ENCODE data around the gene MAML3.

The MAML3 gene

DNA sequence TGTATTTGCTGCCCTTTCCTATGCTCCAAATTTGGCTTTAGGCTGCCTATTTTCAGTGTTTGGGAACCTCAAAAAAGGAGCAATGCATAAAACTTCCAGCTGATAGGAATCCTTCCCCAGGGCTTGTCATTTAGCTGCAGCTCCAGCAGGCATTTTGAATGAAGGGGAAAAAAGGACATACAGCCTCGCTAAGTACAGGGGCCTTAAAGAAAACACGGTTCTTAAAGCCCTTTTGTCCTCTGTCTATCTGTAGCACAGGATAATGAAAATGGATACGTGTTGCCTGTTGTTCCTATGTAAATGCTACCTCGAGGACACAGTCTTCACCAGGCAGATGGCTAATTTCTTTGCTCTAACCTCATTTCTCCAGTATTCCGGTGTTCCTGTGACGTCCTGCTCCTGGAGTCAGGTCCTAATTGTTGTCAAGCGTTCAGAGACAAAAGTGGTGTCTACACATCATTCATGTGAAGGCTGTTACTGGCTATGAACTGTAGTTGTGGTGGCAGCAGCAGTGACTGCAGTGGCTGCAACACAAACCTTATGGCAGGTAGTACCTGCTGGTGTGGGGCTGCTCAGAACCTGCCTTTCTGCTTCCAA lies 371.0 kb downstream of the MAML3 start:
- no peak for DNase-seq (ENCODE audit: low spot score)

DNA sequence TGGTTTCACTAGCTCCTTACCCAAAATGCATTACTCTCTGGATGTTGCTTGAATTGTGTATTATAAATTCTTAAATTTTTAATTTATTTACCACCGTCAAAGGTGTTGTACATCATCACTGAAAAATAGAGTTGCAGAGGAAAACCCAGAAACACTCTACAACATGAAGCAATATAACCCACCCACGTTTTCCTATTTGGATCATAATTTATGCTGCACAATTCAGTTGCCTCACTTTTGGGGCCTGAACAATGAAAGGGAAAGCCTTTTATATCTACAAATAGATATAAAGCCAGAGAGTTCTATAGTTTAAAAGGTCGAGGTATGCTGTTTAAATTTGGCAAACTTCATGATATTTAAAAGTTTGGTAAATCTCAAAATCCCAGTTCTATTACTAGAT lies 372.9 kb downstream of the MAML3 start:
- no peak for DNase-seq (ENCODE audit: low spot score)

DNA sequence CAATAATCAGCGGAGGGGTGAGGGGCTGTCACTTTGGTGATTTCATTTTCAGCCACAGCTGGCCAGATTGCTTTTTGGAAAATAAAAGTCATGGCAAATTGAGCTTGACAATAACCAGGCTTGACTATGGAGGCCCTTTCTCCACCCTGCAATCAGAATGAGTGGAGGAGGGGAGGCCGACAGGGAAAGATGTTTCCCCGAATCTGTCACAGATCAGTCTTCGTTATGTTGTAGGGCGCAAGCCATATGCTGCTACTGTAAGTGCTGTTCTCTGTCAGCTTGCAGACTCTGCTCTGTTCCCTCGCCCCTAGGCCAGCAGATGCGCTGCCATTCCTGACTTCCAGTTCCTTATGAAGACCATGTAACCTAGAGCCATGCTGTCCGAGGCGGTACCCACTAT lies 374.3 kb downstream of the MAML3 start:
- no peak for DNase-seq (ENCODE audit: low spot score)

DNA sequence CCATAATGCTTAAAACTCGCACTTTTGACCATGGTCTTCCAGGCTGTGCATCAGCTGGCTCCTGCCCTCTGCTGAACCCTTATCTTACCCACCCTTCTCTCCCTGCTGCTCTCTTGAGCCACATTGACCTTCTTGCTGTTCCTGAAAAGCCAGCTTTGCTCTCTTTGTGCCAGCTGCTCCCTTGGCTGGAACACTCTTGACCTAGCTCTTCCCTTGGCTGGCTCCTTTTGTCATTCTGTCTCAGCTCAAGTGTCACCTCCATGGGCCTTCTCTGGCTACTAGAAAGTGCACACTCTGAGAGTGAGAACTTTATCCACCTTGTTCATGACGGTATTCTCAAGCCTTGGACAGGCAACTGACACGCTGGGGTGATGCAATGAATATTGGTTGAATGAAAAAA lies 376.2 kb downstream of the MAML3 start:
- no peak for DNase-seq (ENCODE audit: low spot score)

DNA sequence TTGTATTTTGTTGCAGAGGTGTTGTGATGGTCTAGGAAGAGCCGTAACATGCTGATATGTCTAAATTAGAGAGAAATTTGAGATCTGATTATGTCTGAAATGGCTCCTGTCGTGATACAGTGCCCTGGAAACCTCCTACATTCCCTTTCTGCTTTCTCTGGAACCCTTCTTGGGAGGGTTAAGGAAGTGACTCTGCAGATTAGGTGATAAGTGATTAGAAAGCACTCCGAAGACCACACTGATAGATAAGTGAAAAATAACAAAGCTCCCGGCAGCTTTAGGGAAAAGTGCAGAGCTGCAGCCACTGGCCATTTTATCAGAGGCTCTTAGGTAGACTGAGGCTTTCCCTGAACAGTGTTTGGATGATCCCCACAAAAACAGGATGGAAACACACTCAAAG lies 377.7 kb downstream of the MAML3 start:
- DNase-seq (ENCODE audit: low spot score): no peak

DNA sequence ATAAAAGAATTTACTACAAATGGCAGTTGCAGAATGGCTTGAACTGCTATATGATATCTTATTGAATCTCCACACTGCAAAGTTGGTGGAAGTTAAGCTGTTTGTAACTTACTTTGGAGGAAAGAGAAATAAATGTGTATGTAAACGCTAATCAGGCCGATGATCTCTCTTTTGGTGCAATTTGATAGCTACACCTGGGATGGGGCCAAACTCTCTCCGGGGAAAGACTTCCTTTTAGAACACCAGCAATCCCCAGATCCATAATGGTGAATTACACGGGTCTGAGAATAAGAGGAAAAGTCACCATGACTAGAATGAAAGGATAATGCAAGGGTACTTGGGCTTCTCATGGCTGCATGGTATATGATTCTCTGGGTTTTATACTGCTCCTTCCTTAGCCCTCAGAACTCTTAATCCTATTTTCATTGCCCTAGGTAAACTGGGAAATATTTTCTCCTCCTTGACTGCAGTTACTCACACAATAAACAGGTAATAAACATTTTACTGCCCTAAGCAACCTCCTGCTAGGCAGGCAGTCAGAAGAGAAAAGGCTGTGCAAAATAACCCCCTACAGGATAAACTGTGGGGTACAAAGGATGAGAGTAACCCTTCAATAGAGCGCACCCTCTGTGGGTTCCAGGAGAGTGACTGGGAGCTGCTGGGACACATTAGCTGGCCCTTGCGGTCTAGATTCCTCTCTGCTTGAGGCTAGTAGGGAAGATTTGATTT lies 379.1 kb downstream of the MAML3 start:
- DNase-seq (ENCODE audit: low spot score): no peak

DNA sequence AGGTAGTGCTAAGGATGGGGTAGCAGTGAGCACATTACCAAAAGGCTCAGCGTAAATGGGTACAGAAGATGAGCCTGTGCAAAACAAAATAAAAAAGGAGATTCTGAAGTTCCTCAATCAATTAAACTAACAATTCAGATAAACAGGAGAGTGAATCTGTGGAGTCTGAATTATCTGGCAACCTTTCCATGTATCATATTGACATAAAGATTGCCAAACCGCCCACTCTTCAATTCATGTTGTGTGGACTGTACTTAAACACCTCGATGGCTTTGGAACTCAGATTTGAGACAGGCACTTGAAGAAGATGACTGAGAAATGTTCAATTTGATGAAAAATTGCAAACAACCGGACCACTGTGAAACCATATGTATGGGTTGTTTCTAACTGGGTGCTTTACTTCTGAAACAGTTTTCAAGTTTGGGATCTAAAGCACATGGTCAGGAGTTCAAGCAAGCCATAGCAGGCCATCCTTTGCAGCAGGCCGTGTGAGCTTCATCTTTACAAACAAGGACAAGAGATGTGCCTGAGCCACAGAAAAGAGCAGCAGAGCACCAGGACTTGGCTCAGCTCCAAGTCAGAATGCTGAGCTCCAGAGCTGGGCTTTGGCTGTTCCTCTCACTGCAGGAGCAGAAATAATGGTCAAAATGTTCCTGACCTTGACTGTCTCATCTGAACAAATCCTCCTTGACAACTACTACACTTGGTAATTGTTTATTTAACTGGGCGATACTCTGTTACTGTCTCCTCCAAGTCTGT lies 380.2 kb downstream of the MAML3 start:
- DNase-seq (ENCODE audit: low spot score): no peak

DNA sequence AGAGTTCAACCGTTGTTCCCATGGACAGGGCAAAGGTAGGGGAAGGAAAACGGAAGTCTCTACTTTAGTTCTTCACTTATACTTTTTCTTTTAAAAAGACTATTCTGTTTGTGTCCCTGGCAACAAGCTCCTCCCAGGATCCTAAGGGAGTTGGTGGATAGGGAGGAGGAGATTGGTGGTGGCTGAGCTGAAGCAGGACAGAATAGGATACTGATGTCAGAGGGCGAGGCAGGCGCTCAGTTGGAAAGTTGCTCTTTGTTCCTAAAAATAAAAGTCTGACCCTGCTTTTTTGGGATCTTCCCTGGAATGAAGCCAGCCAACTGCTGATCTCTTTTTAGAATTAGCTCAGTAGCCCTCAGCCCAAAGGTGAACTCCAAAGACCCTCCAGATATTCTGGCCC lies 383.6 kb downstream of the MAML3 start:
- peak; percentile 34 for DNase-seq (ENCODE audit: low spot score)

DNA sequence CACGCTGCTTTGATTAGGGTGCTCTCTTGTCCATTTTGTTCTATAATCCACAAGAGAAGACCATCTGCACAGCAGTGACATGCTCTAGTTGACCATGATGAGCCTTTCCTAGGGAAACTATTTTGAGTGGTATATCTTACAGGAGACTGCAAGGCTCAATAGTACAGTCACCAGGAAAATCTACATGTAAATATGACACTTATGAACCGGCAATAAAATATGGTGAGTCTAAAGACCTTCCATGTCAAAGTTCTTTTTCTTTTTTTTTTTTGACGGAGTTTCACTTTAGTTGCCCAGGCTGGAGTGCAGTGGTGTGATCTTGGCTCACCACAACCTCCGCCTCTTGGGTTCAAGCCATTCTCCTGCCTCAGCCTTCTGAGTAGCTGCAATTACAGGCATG lies 384.6 kb downstream of the MAML3 start:
- no peak for DNase-seq (ENCODE audit: low spot score)

DNA sequence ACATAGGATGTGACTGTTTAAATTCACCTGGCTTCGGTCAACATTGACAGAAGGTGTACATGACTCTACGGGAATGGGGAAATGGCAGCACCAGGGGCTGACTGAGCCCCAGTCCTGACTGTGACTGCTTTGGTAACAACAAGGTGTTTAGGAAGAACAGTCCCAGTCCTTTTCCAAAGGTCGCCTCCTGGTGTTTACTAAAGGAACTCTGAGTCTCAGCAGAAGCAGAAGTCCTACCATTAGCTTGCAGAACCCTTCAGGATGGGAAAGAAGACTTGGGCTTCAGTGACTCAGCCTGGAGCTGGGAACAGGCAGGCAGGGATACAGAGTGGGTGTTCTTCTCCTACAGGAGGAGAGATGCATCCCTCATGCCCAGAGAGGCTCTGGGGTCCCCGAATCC lies 385.1 kb downstream of the MAML3 start:
- no peak for DNase-seq (ENCODE audit: low spot score)

DNA sequence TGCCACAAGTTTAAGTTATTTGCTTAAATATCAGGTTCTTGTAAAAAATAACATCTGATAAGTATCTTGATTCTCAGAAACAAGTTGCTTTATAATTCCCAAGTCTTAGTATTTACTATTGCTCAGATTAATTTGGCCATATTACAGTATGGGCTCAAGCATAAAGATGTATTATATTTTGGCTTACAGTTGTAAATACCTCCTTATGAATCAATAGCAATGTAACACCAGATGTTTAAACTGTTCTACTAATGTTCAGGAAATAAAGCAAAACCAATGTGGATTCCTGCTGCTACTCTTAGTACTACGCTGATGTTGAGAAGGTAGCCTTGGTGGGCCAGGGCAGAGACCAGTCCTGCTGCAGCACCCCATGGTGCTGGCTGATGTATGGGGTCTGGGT lies 385.6 kb downstream of the MAML3 start:
- DNase-seq (ENCODE audit: low spot score): no peak

DNA sequence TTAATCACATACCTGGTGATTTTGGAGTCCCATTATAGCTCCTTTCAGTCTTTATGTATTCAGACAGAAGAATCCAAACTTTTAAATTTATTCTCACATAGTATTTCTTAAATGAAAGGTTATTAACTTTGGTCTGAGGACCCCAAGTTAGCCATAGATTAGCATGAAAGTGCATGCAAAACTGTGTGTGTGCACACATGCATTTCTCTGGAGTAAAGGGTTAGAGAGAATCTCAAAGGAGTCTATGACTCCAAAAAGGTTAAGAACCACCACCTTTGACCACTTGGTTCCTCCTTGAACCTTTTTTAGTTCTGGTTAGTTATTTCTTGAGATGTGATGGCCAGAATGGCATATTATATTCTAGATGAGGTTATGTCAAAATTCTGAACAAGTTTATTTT lies 386.4 kb downstream of the MAML3 start:
- DNase-seq (ENCODE audit: low spot score): no peak

DNA sequence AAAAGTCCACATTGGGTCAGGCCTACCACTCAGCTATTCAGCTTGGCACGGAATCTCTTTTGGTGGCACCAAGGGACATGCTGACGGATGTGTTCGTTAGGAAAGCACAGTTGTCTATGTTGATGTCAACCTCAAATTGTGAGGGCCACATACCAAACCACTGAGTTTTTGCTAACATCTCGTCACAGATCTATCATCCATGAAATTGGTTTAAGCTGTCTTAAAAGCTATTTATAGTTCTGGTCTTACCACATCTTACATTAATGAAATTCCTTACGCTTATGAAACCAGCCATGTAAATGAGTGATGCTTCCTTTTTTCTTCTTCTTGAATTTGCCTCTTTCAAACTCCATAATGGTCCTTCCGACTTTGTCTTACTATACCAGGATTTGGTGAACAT lies 386.8 kb downstream of the MAML3 start:
- DNase-seq (ENCODE audit: low spot score): no peak

DNA sequence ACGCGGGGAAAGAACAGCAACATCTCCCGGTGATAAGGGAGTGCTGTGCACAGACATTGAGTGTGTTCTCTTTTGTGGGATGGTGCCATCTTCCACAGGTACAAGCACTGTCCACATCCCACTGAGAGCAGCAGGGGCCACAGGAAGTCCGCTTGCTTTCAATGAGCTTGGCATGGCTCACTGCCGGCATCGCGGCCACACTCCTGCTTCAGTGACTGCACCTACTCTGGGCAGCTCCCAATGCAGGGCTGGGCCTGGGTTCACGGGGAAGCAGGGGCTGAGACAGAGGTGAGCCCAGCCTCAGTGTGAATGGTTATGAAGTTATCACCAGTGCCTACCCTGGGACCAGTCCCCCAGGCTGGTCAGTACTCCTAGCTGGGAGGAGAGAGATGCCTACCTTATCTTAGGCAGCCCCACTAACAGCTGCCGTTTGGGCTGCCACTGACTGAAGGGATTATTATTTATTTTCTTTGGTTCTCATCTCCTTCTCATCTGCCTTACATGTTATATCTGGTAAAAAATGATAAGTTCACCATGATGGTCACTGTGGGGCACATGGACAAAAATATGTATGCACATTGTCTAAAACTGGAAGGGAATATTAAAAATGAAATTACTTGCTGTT lies 389.2 kb downstream of the MAML3 start:
- no peak for DNase-seq (ENCODE audit: low spot score)

DNA sequence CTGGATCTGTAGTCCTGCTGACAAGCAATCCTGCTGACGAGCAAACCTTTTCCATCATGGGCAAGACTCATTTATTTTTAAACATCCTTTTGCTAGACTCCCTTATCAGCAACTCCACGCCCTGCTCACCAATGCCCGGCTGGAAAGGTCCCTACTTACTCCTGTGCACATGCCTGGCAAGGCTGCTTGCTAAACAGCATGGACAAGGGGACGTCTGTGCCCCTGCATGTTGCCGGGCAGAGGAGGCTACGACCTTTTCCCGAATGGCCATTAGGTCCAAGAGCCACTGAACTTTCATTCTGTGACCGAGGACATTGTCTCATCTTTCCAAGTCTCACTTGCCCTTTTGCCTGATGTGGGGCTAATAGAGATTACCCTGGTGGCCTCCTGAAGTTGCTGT lies 389.8 kb downstream of the MAML3 start:
- DNase-seq (ENCODE audit: low spot score): no peak

DNA sequence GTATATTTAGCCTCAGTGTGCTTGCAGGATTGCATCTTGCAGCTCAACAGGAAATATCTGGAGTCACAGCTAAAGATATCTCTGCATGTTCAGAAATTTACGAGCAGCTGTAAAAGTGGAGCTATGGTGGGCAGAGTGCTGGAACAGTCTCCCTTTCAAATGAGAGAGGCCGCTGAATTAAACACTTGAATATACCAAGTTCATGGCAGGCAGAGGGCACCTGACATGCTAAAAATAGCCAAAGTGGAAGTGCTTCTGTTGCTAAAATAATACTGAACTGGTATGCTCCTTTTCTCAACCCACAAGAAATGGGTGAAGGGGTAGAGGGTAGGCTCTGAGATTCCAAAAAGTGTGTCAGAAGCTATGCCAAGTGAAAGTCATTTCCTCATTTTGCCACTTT lies 390.3 kb downstream of the MAML3 start:
- DNase-seq (ENCODE audit: low spot score): peak; percentile 35

DNA sequence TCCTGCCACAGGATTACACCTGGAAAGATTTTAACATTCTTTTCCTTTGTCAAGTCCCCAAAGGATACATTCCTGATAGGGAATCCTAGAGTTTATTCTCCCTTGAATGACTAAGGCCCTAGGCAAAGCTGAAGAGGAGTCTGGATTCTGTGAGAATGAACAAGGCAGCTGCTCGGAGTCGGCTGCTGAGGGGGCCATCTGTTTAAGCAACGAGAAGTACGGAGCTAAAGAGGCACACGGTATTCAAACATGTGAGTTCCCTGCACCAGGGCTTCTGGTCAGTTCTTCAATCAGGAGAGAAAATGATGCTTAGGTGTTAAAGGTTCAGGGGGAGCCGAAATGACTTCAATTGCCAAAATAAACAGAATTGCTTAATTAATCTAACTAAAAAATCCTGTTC lies 390.8 kb downstream of the MAML3 start:
- DNase-seq (ENCODE audit: low spot score): no peak

DNA sequence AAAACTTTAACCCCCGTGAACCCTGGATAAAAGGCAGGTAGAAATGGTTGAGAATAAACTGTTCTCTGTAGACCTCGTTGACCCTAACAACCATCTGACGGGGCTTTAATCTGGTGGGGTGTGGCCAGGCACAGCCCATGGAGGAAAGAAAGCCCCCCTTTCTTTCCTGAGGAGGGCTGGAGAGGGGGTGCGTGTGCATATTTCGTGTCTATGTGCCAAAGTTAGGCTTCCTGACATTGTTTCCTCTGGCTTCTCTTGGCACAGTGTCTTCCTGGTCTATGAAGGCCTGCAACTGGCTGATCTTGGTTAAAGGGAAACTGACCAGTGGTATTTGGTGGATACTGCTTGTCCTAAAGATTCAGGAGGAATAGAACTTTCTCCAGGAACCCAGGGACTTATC lies 391.3 kb downstream of the MAML3 start:
- DNase-seq (ENCODE audit: low spot score): no peak

DNA sequence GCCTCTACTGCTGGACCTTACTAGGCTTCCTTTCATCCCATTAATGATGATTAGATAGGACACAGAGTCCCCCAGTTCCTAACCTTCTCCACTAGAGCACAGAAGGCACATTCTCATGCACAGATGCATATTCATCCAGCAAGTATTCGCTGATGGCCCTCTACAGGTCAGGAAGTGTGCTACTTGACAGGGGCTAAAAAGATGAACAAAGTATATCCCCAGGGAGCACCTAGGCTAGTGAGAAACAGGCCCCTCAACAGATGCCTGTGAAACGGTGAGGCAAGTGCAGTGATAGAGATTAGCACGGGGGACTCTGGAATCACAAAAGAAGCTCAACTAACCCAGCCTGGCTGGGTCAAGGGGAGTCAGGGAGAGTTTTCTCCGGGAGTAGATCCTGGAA lies 392.5 kb downstream of the MAML3 start:
- peak; percentile 50 for DNase-seq (ENCODE audit: low spot score)

DNA sequence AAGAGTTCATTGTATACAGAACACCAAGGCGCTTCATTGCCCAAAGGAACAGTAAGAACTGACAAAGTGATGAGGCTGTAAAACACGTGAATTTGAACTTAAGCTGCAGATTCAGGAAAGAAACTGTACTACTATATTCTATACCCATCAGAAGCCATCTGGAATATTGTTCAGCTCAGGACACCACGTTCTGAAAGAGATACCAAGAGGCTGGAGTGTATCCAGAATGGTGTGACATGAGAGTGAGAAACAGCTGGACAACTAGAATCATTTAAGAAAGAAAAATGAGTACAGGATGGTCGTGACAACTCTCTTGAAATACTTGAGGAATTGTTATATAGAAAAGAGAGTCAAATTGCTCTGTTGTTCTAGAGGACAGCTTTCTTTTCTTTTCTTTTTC lies 393.4 kb downstream of the MAML3 start:
- DNase-seq (ENCODE audit: low spot score): no peak

DNA sequence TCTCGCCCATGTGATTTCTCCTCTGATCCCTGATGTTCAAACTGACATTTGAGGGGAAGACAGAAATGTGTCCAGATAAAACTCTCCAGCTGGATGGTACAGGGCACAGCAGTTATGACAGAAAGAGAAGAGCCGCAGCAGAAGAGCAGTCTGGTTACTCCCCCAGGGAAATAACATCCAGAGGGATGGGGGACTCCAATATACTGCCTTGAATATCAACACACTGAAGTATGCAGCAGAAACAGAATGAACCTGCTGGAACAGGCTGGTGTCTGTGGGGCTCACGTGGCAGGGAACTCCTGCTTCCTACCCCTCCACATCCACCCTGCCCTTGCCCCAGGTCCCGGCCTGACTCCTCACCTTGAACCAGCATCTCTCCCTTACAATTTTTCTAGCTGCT lies 394.9 kb downstream of the MAML3 start:
- DNase-seq (ENCODE audit: low spot score): no peak

DNA sequence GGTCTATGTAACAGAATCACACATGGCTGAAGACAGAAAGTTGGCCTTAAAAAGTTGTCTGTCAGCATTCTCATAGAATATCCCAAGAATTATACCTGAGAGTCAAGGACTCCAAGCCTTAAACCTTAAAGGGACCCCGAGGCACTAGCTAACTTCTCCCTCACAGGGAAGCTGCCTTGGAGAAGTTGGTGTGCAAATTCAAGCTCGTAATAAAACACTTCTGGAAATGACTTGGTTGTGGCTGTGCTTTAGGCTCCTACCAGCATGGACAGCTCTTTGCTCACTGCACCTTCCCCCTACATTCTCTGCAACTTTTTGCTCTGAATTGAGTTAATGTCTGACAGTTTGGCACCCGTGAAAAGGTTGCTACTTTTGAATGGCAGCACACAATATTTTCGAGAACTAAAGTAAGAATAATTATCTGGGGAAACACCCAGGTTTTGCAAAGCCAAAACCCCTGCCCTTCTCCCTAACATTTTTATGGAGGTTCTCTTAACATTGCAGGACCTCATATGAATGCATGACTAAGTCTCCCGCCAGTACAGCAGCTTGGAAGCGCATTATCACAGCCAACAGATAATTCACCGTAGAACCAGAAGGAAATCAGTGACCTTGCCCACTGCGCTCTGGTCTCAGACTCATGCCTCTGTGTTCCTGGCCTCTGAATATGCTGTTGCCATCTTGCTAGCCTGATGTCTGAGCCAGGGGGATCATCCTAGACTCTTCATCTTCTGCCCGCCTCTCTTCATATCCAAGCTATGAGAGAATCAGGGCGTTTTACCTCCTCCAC lies 397.4 kb downstream of the MAML3 start:
- no peak for DNase-seq (ENCODE audit: low spot score)

Measured in COLO829 (cell line).